Thymus (tissue), 11 donors: ENCODE measurements around the gene RNF168. TPM values are rescaled to one million over a fixed set of nuclear protein-coding genes. Genes with fewer than 3 reads are reported as not detected.
A peak's percentile ranks its signal among the peaks of the same experiment; 100 is the strongest.
"Not testable (repeated sequence)": the region's sequence is repeated elsewhere in the genome, so short reads cannot be mapped to it uniquely, and the experiment has no call there.

Experiments
- DNase-seq, 9 donors: peaks; one replicate each; pipeline ENCODE4 v3.0.0-alpha.2; 2013; ENCODE audit warnings: low spot score in 9 of 9, low read depth in 6 of 9, missing footprints in 1 of 9
- H3K27ac ChIP-seq, 2 donors: one replicate each; pipeline ENCODE4 v1.5.1; 2013; ENCODE audit warnings: control low read depth in 1 of 2, low read depth in 1 of 2, low read length in 1 of 2, mild to moderate bottlenecking in 1 of 2, moderate library complexity in 1 of 2
- H3K27me3 ChIP-seq, 2 donors: one replicate each; pipeline ENCODE4 v1.5.1; 2013; ENCODE audit warnings: low read length in 1 of 2; ENCODE audit not compliant: control insufficient read depth in 2 of 2, insufficient read depth in 1 of 2
- H3K36me3 ChIP-seq, 2 donors: one replicate each; pipeline ENCODE4 v1.5.1; 2013; ENCODE audit warnings: low read length in 1 of 2, mild to moderate bottlenecking in 1 of 2, moderate library complexity in 1 of 2; ENCODE audit not compliant: control insufficient read depth in 2 of 2, insufficient read depth in 2 of 2
- H3K4me1 ChIP-seq, 2 donors: one replicate each; pipeline ENCODE4 v1.5.1; 2013; ENCODE audit warnings: low read length in 2 of 2; ENCODE audit not compliant: control insufficient read depth in 2 of 2, insufficient read depth in 2 of 2
- H3K4me3 ChIP-seq, 2 donors: one replicate each; pipeline ENCODE4 v1.5.1; 2013; ENCODE audit warnings: low read length in 2 of 2, control low read depth in 1 of 2, mild to moderate bottlenecking in 1 of 2
- H3K9me3 ChIP-seq, 2 donors: one replicate each; pipeline ENCODE4 v1.5.1; 2013; ENCODE audit warnings: low read length in 1 of 2, mild to moderate bottlenecking in 1 of 2; ENCODE audit not compliant: control insufficient read depth in 2 of 2, insufficient read depth in 1 of 2
- WGBS: extraction: QIAGEN DNeasy Blood & Tissue Kit; methylation state at CpG from one replicate; pipeline ENCODE4 v1.1.7; 2013; 5-methylcytosine and 5-hydroxymethylcytosine counted together
- polyA plus RNA-seq: library from polyadenylated mRNA; stranded (reverse); fragments of 200-250 nt; gene quantifications from one replicate; pipeline ENCODE4 v1.2.3, GENCODE V29; 2013
- total RNA-seq: library from RNA; stranded (reverse); fragments of 120-200 nt; gene quantifications from one replicate; pipeline ENCODE4 v1.2.4, GENCODE V29; 2013
- donor health status: healthy.

Gene RNF168
- total and polyA plus RNA-seq, 2 donors: 8.4 to 15.9 TPM

GRCh38 chr3:196493292-196493691 is 10.3 kb downstream of the RNF168 start:
- no peaks in the 10 kb centered on the region for H3K9me3 ChIP-seq
- H3K27me3 ChIP-seq: no peaks in the 10 kb centered on the region
- H3K36me3 ChIP-seq: peaks cover 17 to 28% of the 10 kb centered on the region in 2 donors
- DNase-seq: no peak
- no peaks in the 10 kb centered on the region for H3K4me1 ChIP-seq
- no peak overlapping the region for H3K27ac ChIP-seq
- 99% methylated on average over 7 of the region's 7 CpGs for WGBS
- H3K4me3 ChIP-seq: no peak overlapping the region

DNA sequence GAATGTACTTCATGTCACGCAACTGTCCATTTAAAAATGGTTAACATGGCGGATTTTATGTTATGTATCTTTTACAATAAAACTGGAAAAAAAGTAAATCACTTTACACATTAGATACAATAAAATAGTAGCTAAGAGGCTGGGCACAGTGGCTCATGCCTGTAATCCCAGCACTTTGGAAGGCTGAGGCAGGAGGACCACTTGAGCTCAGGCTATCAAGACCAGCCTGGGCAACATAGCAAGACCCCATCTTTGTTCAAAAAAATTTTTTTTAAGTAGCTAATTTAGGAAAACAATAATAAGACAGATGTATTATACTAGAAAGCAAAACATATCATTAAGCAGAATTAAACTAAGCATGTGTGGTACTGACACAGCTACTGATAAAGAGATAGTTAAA is 11.5 kb downstream of the RNF168 start:
- no peak for DNase-seq
- no peak overlapping the region for H3K27ac ChIP-seq
- peaks cover 19 to 34% of the 10 kb centered on the region in 2 donors for H3K36me3 ChIP-seq
- no peak overlapping the region for H3K4me3 ChIP-seq
- H3K9me3 ChIP-seq: no peaks in the 10 kb centered on the region
- 98% methylated on average over 2 of the region's 2 CpGs for WGBS
- H3K4me1 ChIP-seq: no peaks in the 10 kb centered on the region
- no peaks in the 10 kb centered on the region for H3K27me3 ChIP-seq

GRCh38 chr3:196489747-196490146 is 13.8 kb downstream of the RNF168 start:
- Histone ChIP-seq H3K27me3 (no peaks in the 10 kb centered on the region), H3K9me3 (no peaks in the 10 kb centered on the region), H3K4me1 (no peaks in the 10 kb centered on the region), H3K27ac (no peak overlapping the region), H3K4me3 (no peak overlapping the region), H3K36me3 (peaks cover 21 to 41% of the 10 kb centered on the region in 2 donors)
- WGBS: 98% methylated on average over 10 of the region's 10 CpGs
- DNase-seq: no peak

DNA sequence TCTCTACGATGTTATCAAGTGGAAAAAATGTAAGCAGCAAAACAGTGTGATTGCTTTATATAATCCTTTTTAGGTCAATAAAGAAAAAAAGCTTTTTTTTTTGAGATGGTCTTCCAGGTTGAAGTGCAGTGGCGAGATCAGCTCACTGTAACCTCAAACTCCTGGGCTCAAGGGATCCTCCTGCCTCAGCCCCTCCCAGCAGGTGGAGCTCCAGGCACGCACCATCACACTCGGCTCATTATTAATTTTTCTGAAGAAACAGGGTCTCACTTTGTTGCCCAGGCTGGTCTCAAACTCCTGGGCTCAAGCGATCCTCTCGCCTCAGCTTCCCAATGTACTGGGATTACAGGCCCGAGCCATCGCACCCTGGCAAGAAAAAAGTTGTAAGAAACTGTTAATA is 17.3 kb downstream of the RNF168 start:
- WGBS: 93% methylated on average over 8 of the region's 8 CpGs
- peaks cover 29 to 56% of the 10 kb centered on the region in 2 donors for H3K36me3 ChIP-seq

GRCh38 chr3:196477678-196478077 is 25.9 kb downstream of the RNF168 start:
- no peaks in the 10 kb centered on the region for H3K27me3 ChIP-seq
- 97% methylated on average over 4 of the region's 4 CpGs for whole genome bisulfite sequencing
- no peak overlapping the region for H3K4me3 ChIP-seq
- peaks cover 41 to 71% of the 10 kb centered on the region in 2 donors for H3K36me3 ChIP-seq
- no peak for DNase-seq
- H3K4me1 ChIP-seq: no peaks in the 10 kb centered on the region
- no peaks in the 10 kb centered on the region for H3K9me3 ChIP-seq
- H3K27ac ChIP-seq: no peak overlapping the region

More for the DNA sequence above, 17.3 kb downstream of the RNF168 start:
- Histone ChIP-seq H3K4me3 (no peak overlapping the region), H3K27me3 (no peaks in the 10 kb centered on the region), H3K27ac (no peak overlapping the region), H3K4me1 (no peaks in the 10 kb centered on the region), H3K9me3 (no peaks in the 10 kb centered on the region)
- peak in 1 of 9 donors; percentile 20 for DNase-seq

- 97% methylated on average over 8 of the region's 8 CpGs for WGBS
- Histone ChIP-seq H3K27me3 (no peaks in the 10 kb centered on the region), H3K4me3 (no peak overlapping the region), H3K36me3 (peaks cover 36 to 63% of the 10 kb centered on the region in 2 donors), H3K9me3 (no peaks in the 10 kb centered on the region), H3K27ac (no peak overlapping the region), H3K4me1 (no peaks in the 10 kb centered on the region)
- DNase-seq: no peak
Measured at GRCh38 chr3:196472286-196472685, 31.3 kb downstream of the RNF168 start.

- Histone ChIP-seq H3K4me3 (no peak overlapping the region), H3K27ac (no peak overlapping the region), H3K9me3 (no peaks in the 10 kb centered on the region), H3K36me3 (peaks cover 33 to 57% of the 10 kb centered on the region in 2 donors), H3K27me3 (no peaks in the 10 kb centered on the region), H3K4me1 (no peaks in the 10 kb centered on the region)
- no peak for DNase-seq
- 93% methylated on average over 2 of the region's 2 CpGs for WGBS
Measured at GRCh38 chr3:196471551-196471950, 32.0 kb downstream of the RNF168 start.

GRCh38 chr3:196470182-196470581 is 33.4 kb downstream of the RNF168 start:
- not testable (repeated sequence) for H3K27ac ChIP-seq, H3K4me3 ChIP-seq, DNase-seq, H3K9me3 ChIP-seq, H3K4me1 ChIP-seq, H3K27me3 ChIP-seq
- H3K36me3 ChIP-seq: peaks cover 33 to 56% of the 10 kb centered on the region in 2 donors
- WGBS: 98% methylated on average over 3 of the region's 3 CpGs

- Histone ChIP-seq H3K27me3 (no peaks in the 10 kb centered on the region), H3K9me3 (no peaks in the 10 kb centered on the region), H3K36me3 (peaks cover 4 to 8% of the 10 kb centered on the region in 2 donors), H3K4me1 (no peaks in the 10 kb centered on the region), H3K4me3 (no peak overlapping the region), H3K27ac (no peak overlapping the region)
- 98% methylated on average over 3 of the region's 3 CpGs for WGBS
- DNase-seq: no peak
Measured at GRCh38 chr3:196463804-196464203, 39.8 kb downstream of the RNF168 start.

DNA sequence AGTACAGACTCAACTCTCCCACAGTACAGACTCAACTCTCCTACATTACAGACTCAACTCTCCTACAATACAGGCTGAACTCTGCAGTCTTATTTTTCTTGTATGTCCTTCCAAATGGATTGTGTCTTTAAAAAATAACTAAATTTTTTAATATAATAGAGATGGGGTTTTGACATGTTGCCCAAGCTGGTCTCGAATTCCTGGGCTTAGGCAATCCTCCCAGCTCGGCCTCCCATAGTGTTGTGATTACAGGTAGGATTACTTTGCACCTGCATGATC is 40.2 kb downstream of the RNF168 start:
- Histone ChIP-seq H3K4me1 (no peaks in the 10 kb centered on the region), H3K36me3 (peaks cover 4 to 5% of the 10 kb centered on the region in 2 donors), H3K27me3 (no peaks in the 10 kb centered on the region), H3K27ac (no peak overlapping the region), H3K9me3 (no peaks in the 10 kb centered on the region), H3K4me3 (no peak overlapping the region)
- 95% methylated on average over 2 of the region's 2 CpGs for WGBS
- no peak for DNase-seq
